ENCODE data around the gene POLK. TPM values are rescaled to one million over a fixed set of nuclear protein-coding genes. Genes with fewer than 3 reads are reported as not detected.
A peak's percentile ranks its signal among the peaks of the same experiment; 100 is the strongest.

POLK gene
- total RNA-seq, 1 experiment from 2014 or later: 34.9 TPM

- Mint-ChIP-seq H3K4me1 (ENCODE audit: low read depth, unreplicated experiment) (peaks cover 35% of the 10 kb centered on the region), H3K27ac (ENCODE audit: unreplicated experiment) (no peak overlapping the region), H3K9me3 (ENCODE audit: low read depth, unreplicated experiment) (no peaks in the 10 kb centered on the region), H3K27me3 (ENCODE audit: unreplicated experiment) (no peaks in the 10 kb centered on the region), H3K4me3 (ENCODE audit: low read depth, unreplicated experiment) (no peak overlapping the region), H3K36me3 (ENCODE audit: insufficient read depth, unreplicated experiment) (peaks cover 43% of the 10 kb centered on the region)
- CTCF ChIA-PET: no interaction called here
- intact Hi-C loops (cut with micrococcal nuclease; ENCODE audit: unreplicated experiment): no loop called here
- no TSS peak for BruUV-seq (replicated peaks)
- DNase-seq: no peak
- no peak for TF ChIP-seq CTCF (IDR thresholded peaks at IDR 0.05; ENCODE audit: unreplicated experiment)
Measured at GRCh38 chr5:75507841-75508240, 3.9 kb upstream of the POLK start.

DNA sequence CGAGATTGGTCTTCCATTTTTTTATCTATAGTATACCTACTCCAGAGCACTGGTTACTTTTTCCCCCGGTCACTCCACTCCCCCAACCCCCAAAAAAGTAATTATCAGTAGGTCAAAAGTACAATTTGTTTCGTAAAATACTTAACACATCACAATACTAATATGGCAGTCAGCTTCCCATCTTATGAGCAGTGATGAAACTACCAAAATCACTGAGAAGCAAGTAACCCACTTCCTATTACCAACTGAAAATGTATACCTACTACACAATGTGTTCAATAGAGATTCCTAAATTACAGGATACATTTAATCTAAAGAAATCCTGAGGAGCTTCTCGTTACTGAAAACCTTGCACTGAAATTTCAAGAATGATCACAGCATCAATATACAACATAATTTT, 2.1 kb upstream of the POLK start:
- Mint-ChIP-seq H3K9me3 (ENCODE audit: low read depth, unreplicated experiment) (no peaks in the 10 kb centered on the region), H3K4me1 (ENCODE audit: low read depth, unreplicated experiment) (peaks cover 48% of the 10 kb centered on the region), H3K4me3 (ENCODE audit: low read depth, unreplicated experiment) (peak overlapping the region; percentile 93), H3K27ac (ENCODE audit: unreplicated experiment) (peak overlapping the region; percentile 84), H3K36me3 (ENCODE audit: insufficient read depth, unreplicated experiment) (peaks cover 41% of the 10 kb centered on the region), H3K27me3 (ENCODE audit: unreplicated experiment) (no peaks in the 10 kb centered on the region)
- intact Hi-C loops (cut with micrococcal nuclease; ENCODE audit: unreplicated experiment): no loop called here
- TF ChIP-seq CTCF (IDR thresholded peaks at IDR 0.05; ENCODE audit: unreplicated experiment): no peak
- no peak for DNase-seq
- no TSS peak for BruUV-seq (replicated peaks)
- CTCF ChIA-PET: interaction anchor here (1.2 to 1.5 kb wide), 2 partner anchors 57 kb away, joined by 3 to 5 read pairs; no protein-coding TSS in a partner anchor

DNA sequence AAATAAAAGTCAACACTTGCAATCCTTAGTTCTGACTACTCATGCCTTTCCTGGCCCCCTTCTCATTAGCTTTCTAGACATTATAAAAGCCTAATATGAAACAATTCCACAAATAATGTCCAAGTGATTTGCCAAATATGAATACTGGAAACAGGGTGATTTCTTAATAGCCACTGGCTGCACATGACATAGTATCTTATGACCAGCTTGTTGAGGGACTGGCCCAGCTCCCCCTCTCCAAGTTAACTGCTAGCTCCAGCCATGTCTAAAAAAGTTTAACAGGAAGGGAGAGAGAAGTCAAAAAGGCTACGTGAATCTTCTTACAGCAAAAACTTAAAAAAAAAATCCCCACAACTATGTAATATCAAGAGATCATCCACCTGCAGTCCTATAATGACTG, 1.7 kb upstream of the POLK start:
- intact Hi-C loops (cut with micrococcal nuclease; ENCODE audit: unreplicated experiment): loop anchor here (2.0 kb wide), 1 partner anchor 57 kb away; no protein-coding TSS in a partner anchor
- TSS peak; percentile 36 for BruUV-seq (replicated peaks)
- CTCF ChIA-PET: interaction anchor here (1.0 to 1.5 kb wide), 2 partner anchors 57 to 159 kb away, joined by 3 read pairs; no protein-coding TSS in a partner anchor

GRCh38 chr5:75510417-75510835, 1.3 kb upstream of the POLK start:
- no peaks in the 10 kb centered on the region for H3K9me3 Mint-ChIP-seq (ENCODE audit: low read depth, unreplicated experiment)
- BruUV-seq (replicated peaks): no TSS peak
- peaks cover 41% of the 10 kb centered on the region for H3K4me1 Mint-ChIP-seq (ENCODE audit: low read depth, unreplicated experiment)
- H3K27me3 Mint-ChIP-seq (ENCODE audit: unreplicated experiment): no peaks in the 10 kb centered on the region
- H3K4me3 Mint-ChIP-seq (ENCODE audit: low read depth, unreplicated experiment): peak overlapping the region; percentile 93
- TF ChIP-seq CTCF (IDR thresholded peaks at IDR 0.05; ENCODE audit: unreplicated experiment): no peak
- peaks cover 34% of the 10 kb centered on the region for H3K36me3 Mint-ChIP-seq (ENCODE audit: insufficient read depth, unreplicated experiment)
- intact Hi-C loops (cut with micrococcal nuclease; ENCODE audit: unreplicated experiment): loop anchor here (2.0 kb wide), 1 partner anchor 56 kb away; no protein-coding TSS in a partner anchor
- H3K27ac Mint-ChIP-seq (ENCODE audit: unreplicated experiment): peak overlapping the region; percentile 84
- no peak for DNase-seq
- CTCF ChIA-PET: interaction anchor here (0.6 to 1.5 kb wide), 3 partner anchors 33 to 158 kb away, joined by 3 read pairs; no protein-coding TSS in a partner anchor

More for the DNA sequence above, 1.7 kb upstream of the POLK start:
- no peak for TF ChIP-seq CTCF (IDR thresholded peaks at IDR 0.05; ENCODE audit: unreplicated experiment)
- Mint-ChIP-seq H3K4me3 (ENCODE audit: low read depth, unreplicated experiment) (peak overlapping the region; percentile 93), H3K36me3 (ENCODE audit: insufficient read depth, unreplicated experiment) (peaks cover 37% of the 10 kb centered on the region), H3K4me1 (ENCODE audit: low read depth, unreplicated experiment) (peaks cover 44% of the 10 kb centered on the region), H3K27ac (ENCODE audit: unreplicated experiment) (peak overlapping the region; percentile 84), H3K27me3 (ENCODE audit: unreplicated experiment) (no peaks in the 10 kb centered on the region), H3K9me3 (ENCODE audit: low read depth, unreplicated experiment) (no peaks in the 10 kb centered on the region)
- DNase-seq: peak; percentile 16

Data from Calu3 (cell line).